Gastrocnemius medialis (tissue), 4 donors: ENCODE results near the gene NAA11. TPM values are rescaled to one million over a fixed set of nuclear protein-coding genes. Genes with fewer than 3 reads are reported as not detected.

Experiments
- ATAC-seq, 2 donors: fragments of 150-250 bp; one replicate each; pipeline ENCODE4 v1.9.1; 2016
- DNase-seq, 2 donors: peaks; one replicate each; pipeline ENCODE4 v3.0.0-alpha.2; 2019
- H3K27ac ChIP-seq, 4 donors: fragments of 200-600 bp; sonication (generic); 1 replicate in 1 of 4; 2 replicates in 3 of 4; pipeline ENCODE4 v1.5.1; 2016 to 2018; ENCODE audit warnings: mild to moderate bottlenecking in 2 of 4, moderate library complexity in 1 of 4
- H3K27me3 ChIP-seq, 3 donors: fragments of 200-600 bp; sonication (generic) in 2 of 3; 1 replicate in 1 of 3; 2 replicates in 2 of 3; pipeline versions ENCODE4 v1.5.1 to v1.6.0; 2016 to 2019; ENCODE audit warnings: mild to moderate bottlenecking in 1 of 3, moderate library complexity in 1 of 3
- H3K36me3 ChIP-seq, 2 donors: fragments of 200-600 bp; sonication (generic) in 1 of 2; one replicate each; pipeline ENCODE4 v1.5.1; 2017 to 2018
- H3K4me1 ChIP-seq, 2 donors: fragments of 200-600 bp; sonication (generic) in 1 of 2; one replicate each; pipeline ENCODE4 v1.5.1; 2016 to 2017; ENCODE audit warnings: mild to moderate bottlenecking in 2 of 2
- H3K4me3 ChIP-seq, 4 donors: fragments of 200-600 bp; sonication (generic) in 3 of 4; 1 replicate in 1 of 4; 2 replicates in 3 of 4; pipeline ENCODE4 v1.5.1; 2016 to 2019; ENCODE audit warnings: mild to moderate bottlenecking in 2 of 4
- H3K9me3 ChIP-seq, 3 donors: fragments of 200-600 bp; sonication (generic) in 2 of 3; 1 replicate in 1 of 3; 2 replicates in 2 of 3; pipeline ENCODE4 v1.5.1; 2016 to 2019
- POLR2A ChIP-seq, 2 donors: fragments of 450-650 bp; IDR thresholded peaks; one replicate each; pipeline ENCODE4 v1.6.1; 2017; ENCODE audit warnings: antibody characterized with exemption in 2 of 2, mild to moderate bottlenecking in 2 of 2, moderate library complexity in 2 of 2
- in situ Hi-C, 4 donors: fragments of 200-750 bp; cut with MboI; loops; one replicate each; pipeline versions ENCODE4 v1.15.0 to v1.8.0; 2017; ENCODE audit warnings: low sequenced_read_pairs in 4 of 4
- intact Hi-C: fragments of 100-400 bp; cut with DNase I; formaldehyde crosslinking; loops from one replicate; pipeline ENCODE4 v1.15.1; 2023; ENCODE audit warnings: low total_unique reads
- total RNA-seq, 4 donors: library from RNA; depleted of rRNA; stranded (reverse); fragments of >200 nt; gene quantifications; one replicate each; pipeline versions ENCODE4 v1.1.0 to v1.2.3, GENCODE V29; 2016
- TF ChIP-seq, protein P1 (sequence below), 5 experiments: fragments of 450-650 bp in 3 of 5; fragments of 200-600 bp in 2 of 5; sonication (generic) in 2 of 5; IDR thresholded peaks in 4 of 5; conservative IDR thresholded peaks in 1 of 5; 1 replicate in 4 of 5; 2 replicates in 1 of 5; pipeline ENCODE4 v1.5.1; 2016 to 2019; ENCODE audit warnings: antibody characterized with exemption in 5 of 5, mild to moderate bottlenecking in 3 of 5, moderate library complexity in 3 of 5

The NAA11 gene
- total RNA-seq: not detected

DNA sequence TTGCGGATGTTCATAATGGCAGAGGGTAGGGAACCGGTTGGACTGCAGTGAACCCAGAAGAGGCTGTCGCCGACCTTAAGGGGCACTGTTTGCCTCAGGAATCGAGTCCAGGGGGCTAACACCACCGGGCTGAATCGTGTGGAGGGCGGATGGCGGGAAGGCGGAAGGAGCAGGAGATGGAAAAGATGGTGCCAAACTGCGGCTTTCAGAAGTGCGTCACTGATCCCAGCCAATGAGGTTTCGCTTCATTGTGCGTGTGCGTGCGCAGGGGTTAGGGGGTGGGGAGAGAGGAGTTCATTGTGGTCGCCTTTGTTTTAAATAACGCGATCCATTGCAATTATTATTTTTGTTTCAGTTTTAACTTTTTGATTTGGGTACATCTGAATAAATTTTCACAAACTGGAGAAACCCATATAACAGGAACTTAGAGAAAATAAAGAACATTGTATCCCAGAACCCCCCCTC lies at the start of gene NAA11:
Gene NAA11 (minus strand): TSS at position 198 of the 465 bp plus-strand sequence. CDS start 184 bp downstream, at position 14.
- no peak for TF ChIP-seq POLR2A (IDR thresholded peaks at IDR 0.05)
- TF ChIP-seq, protein P1, sequence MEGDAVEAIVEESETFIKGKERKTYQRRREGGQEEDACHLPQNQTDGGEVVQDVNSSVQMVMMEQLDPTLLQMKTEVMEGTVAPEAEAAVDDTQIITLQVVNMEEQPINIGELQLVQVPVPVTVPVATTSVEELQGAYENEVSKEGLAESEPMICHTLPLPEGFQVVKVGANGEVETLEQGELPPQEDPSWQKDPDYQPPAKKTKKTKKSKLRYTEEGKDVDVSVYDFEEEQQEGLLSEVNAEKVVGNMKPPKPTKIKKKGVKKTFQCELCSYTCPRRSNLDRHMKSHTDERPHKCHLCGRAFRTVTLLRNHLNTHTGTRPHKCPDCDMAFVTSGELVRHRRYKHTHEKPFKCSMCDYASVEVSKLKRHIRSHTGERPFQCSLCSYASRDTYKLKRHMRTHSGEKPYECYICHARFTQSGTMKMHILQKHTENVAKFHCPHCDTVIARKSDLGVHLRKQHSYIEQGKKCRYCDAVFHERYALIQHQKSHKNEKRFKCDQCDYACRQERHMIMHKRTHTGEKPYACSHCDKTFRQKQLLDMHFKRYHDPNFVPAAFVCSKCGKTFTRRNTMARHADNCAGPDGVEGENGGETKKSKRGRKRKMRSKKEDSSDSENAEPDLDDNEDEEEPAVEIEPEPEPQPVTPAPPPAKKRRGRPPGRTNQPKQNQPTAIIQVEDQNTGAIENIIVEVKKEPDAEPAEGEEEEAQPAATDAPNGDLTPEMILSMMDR (IDR thresholded peaks at IDR 0.05 in 4 of 5, conservative IDR thresholded peaks at IDR 0.05 in 1 of 5): no peak
- no peak for DNase-seq
- in situ Hi-C loops: no loop called here

DNA sequence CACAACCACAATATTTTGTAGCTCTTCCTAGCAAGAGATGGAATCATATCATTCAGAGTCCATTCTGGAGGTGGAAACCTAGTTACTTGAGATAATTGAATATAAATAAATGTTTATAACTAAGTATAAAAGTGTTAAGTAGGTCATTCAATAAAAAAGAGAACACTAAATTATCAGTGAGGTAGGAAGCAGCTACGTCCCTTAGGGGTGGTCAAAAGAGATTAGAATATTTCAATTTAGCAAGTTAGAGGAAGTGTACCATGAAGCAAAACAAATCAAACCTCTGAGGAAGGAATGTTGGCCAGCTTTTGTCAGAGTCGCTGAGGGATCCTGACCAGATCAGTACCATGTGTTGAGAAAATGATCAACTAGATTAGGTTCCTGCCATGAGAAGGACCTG lies 44.2 kb upstream of the NAA11 start:
- intact Hi-C loops: no loop called here
- Histone ChIP-seq H3K4me1 (no peaks in the 10 kb centered on the region), H3K4me3 (no peak overlapping the region), H3K9me3 (no peaks in the 10 kb centered on the region), H3K27me3 (no peaks in the 10 kb centered on the region), H3K36me3 (no peaks in the 10 kb centered on the region), H3K27ac (no peak overlapping the region)
- DNase-seq (no peak), ATAC-seq (no peak)
- TF ChIP-seq POLR2A (IDR thresholded peaks at IDR 0.05): no peak
- TF ChIP-seq, protein P1 (IDR thresholded peaks at IDR 0.05 in 4 of 5, conservative IDR thresholded peaks at IDR 0.05 in 1 of 5): no peak
- in situ Hi-C loops: no loop called here

More for the DNA sequence above, at the start of gene NAA11:
- intact Hi-C loops: no loop called here
- ATAC-seq: no peak
- no peaks in the 10 kb centered on the region for H3K9me3 ChIP-seq
- no peak within 1 kb of the TSS for H3K27ac ChIP-seq
- H3K36me3 ChIP-seq: no peaks in the 10 kb centered on the region
- H3K4me3 ChIP-seq: no peak within 1 kb of the TSS
- H3K27me3 ChIP-seq: no peaks in the 10 kb centered on the region
- H3K4me1 ChIP-seq: no peaks in the 10 kb centered on the region

DNA sequence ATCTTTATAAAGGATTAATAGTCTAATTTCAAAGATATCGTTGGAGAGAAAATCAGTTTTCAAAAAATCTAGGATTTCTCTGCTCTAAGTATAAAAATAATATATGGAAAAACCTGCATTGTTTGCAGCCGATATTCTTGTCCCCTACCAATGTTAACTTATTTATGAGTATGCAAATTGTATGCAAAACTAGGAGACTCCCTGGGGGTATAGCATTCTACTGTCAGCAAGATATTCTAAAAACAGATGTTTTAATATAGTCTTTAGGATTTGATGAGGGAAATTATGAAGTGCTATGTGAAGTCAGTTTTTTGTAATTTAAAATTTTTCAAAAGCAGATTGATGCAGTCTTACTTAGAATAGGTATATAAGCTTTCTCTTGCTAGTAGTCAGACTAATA lies 41.2 kb upstream of the NAA11 start:
- ATAC-seq: no peak
- no peaks in the 10 kb centered on the region for H3K4me1 ChIP-seq
- TF ChIP-seq, protein P1 (IDR thresholded peaks at IDR 0.05 in 4 of 5, conservative IDR thresholded peaks at IDR 0.05 in 1 of 5): no peak
- TF ChIP-seq POLR2A (IDR thresholded peaks at IDR 0.05): no peak
- no peaks in the 10 kb centered on the region for H3K27me3 ChIP-seq
- no peak overlapping the region for H3K4me3 ChIP-seq
- DNase-seq: no peak
- H3K9me3 ChIP-seq: no peaks in the 10 kb centered on the region
- no peak overlapping the region for H3K27ac ChIP-seq
- intact Hi-C loops: no loop called here
- in situ Hi-C loops: no loop called here
- no peaks in the 10 kb centered on the region for H3K36me3 ChIP-seq

DNA sequence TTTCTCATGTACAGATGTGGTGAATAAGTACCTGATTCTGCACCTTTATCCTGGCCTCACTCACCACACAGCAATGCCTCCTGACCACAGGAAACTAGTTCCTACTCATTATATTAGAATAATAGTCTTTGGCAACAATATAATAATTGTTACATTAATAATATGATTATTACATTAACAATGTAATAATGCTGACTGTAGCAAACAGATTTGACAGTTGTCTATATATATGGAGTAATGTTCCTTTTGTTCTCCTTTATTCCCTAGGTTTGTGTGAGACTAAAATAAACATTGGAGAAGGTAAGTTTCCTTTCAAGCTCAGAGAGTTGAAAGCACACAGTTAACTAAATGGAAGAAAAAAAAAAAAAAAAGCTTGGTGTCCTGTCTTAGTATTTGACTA lies 40.6 kb upstream of the NAA11 start:
- intact Hi-C loops: no loop called here

More for the DNA sequence above, 40.6 kb upstream of the NAA11 start:
- Histone ChIP-seq H3K4me3 (no peak overlapping the region), H3K4me1 (no peaks in the 10 kb centered on the region), H3K27ac (no peak overlapping the region), H3K27me3 (no peaks in the 10 kb centered on the region), H3K36me3 (no peaks in the 10 kb centered on the region), H3K9me3 (no peaks in the 10 kb centered on the region)
- DNase-seq: no peak
- in situ Hi-C loops: no loop called here
- ATAC-seq: no peak
- TF ChIP-seq, protein P1 (IDR thresholded peaks at IDR 0.05 in 4 of 5, conservative IDR thresholded peaks at IDR 0.05 in 1 of 5): no peak
- TF ChIP-seq POLR2A (IDR thresholded peaks at IDR 0.05): no peak
